ENCODE data around the gene ITGAE.

The ITGAE gene

GRCh38 chr17:3828852-3829232 lies 27.9 kb upstream of the ITGAE start:
- H2AFZ ChIP-seq (ENCODE audit: low read length): no peak overlapping the region
- H3K4me1 ChIP-seq (ENCODE audit: low read length): no peaks in the 10 kb centered on the region
- TF ChIP-seq EZH2phosphoT487 (IDR thresholded peaks at IDR 0.05; ENCODE audit: low read length) (no peak), CTCF (IDR thresholded peaks at IDR 0.05; ENCODE audit: low read length) (no peak), EZH2 (optimal IDR thresholded peaks at IDR 0.05; ENCODE audit: low read depth, low read length) (no peak)
- H3K9me3 ChIP-seq (replicated peaks; ENCODE audit: insufficient read depth, low read length): no peaks in the 10 kb centered on the region
- no peak overlapping the region for H3K27ac ChIP-seq (ENCODE audit: low read length)
- no peak overlapping the region for H3K4me3 ChIP-seq (ENCODE audit: low read length)
- H3K4me2 ChIP-seq (ENCODE audit: low read depth, low read length): no peak overlapping the region
- H3F3A ChIP-seq (ENCODE audit: insufficient read depth, low read length): no peaks in the 10 kb centered on the region
- H3K36me3 ChIP-seq (replicated peaks; ENCODE audit: insufficient read depth, low read length): peaks cover 11% of the 10 kb centered on the region; the same call in 1 of the 2 replicates
- H3K9ac ChIP-seq (ENCODE audit: low read length): no peak overlapping the region
- peaks cover 1% of the 10 kb centered on the region; the same call in 1 of the 2 replicates for H3K79me2 ChIP-seq (ENCODE audit: low read length)
- H3K27me3 ChIP-seq (replicated peaks; ENCODE audit: insufficient read depth, low read length): no peaks in the 10 kb centered on the region
- no peaks in the 10 kb centered on the region for H3K9me2 ChIP-seq (replicated peaks; ENCODE audit: insufficient read depth, low read length)
- H4K20me1 ChIP-seq (ENCODE audit: insufficient read depth, low read length): no peaks in the 10 kb centered on the region
- no peak for DNase-seq

GRCh38 chr17:3828151-3828851 lies 27.3 kb upstream of the ITGAE start:
- Histone ChIP-seq H3K4me2 (ENCODE audit: low read depth, low read length) (no peak overlapping the region), H4K20me1 (ENCODE audit: insufficient read depth, low read length) (no peaks in the 10 kb centered on the region), H3K9me2 (replicated peaks; ENCODE audit: insufficient read depth, low read length) (no peaks in the 10 kb centered on the region), H3K79me2 (ENCODE audit: low read length) (no peaks in the 10 kb centered on the region), H3K4me1 (ENCODE audit: low read length) (no peaks in the 10 kb centered on the region), H3K36me3 (replicated peaks; ENCODE audit: insufficient read depth, low read length) (peaks cover 11% of the 10 kb centered on the region; the same call in 1 of the 2 replicates), H3K27me3 (replicated peaks; ENCODE audit: insufficient read depth, low read length) (no peaks in the 10 kb centered on the region), H3K9ac (ENCODE audit: low read length) (no peak overlapping the region), H3F3A (ENCODE audit: insufficient read depth, low read length) (no peaks in the 10 kb centered on the region), H3K27ac (ENCODE audit: low read length) (no peak overlapping the region), H3K4me3 (ENCODE audit: low read length) (no peak overlapping the region), H2AFZ (ENCODE audit: low read length) (no peak overlapping the region), H3K9me3 (replicated peaks; ENCODE audit: insufficient read depth, low read length) (no peaks in the 10 kb centered on the region)
- TF ChIP-seq EZH2 (optimal IDR thresholded peaks at IDR 0.05; ENCODE audit: low read depth, low read length) (no peak), CTCF (IDR thresholded peaks at IDR 0.05; ENCODE audit: low read length) (no peak), EZH2phosphoT487 (IDR thresholded peaks at IDR 0.05; ENCODE audit: low read length) (no peak)
- DNase-seq: no peak

- no peaks in the 10 kb centered on the region for H3K9me2 ChIP-seq (replicated peaks; ENCODE audit: insufficient read depth, low read length)
- H3K36me3 ChIP-seq (replicated peaks; ENCODE audit: insufficient read depth, low read length): peaks cover 14% of the 10 kb centered on the region
- H3K4me1 ChIP-seq (ENCODE audit: low read length): no peaks in the 10 kb centered on the region
- H3K27ac ChIP-seq (ENCODE audit: low read length): no peak overlapping the region
- H3K79me2 ChIP-seq (ENCODE audit: low read length): no peaks in the 10 kb centered on the region
- H3K4me2 ChIP-seq (ENCODE audit: low read depth, low read length): no peak overlapping the region
- no peak overlapping the region for H3K4me3 ChIP-seq (ENCODE audit: low read length)
- no peaks in the 10 kb centered on the region for H4K20me1 ChIP-seq (ENCODE audit: insufficient read depth, low read length)
- DNase-seq: peak; percentile 49
- H3K9me3 ChIP-seq (replicated peaks; ENCODE audit: insufficient read depth, low read length): no peaks in the 10 kb centered on the region
- TF ChIP-seq CTCF (IDR thresholded peaks at IDR 0.05; ENCODE audit: low read length) (peak; percentile 83), EZH2 (optimal IDR thresholded peaks at IDR 0.05; ENCODE audit: low read depth, low read length) (no peak)
- no peak overlapping the region for H3K9ac ChIP-seq (ENCODE audit: low read length)
- H2AFZ ChIP-seq (ENCODE audit: low read length): no peak overlapping the region
- no peaks in the 10 kb centered on the region for H3K27me3 ChIP-seq (replicated peaks; ENCODE audit: insufficient read depth, low read length)
- no peaks in the 10 kb centered on the region for H3F3A ChIP-seq (ENCODE audit: insufficient read depth, low read length)
Observed at GRCh38 chr17:3827124-3827773, 26.3 kb upstream of the ITGAE start.
